Right ventricle myocardium superior (tissue), 1 donor: ENCODE results near the gene GNA12. TPM values are rescaled to one million over a fixed set of nuclear protein-coding genes. Genes with fewer than 3 reads are reported as not detected.
"Not testable (repeated sequence)": the region's sequence is repeated elsewhere in the genome, so short reads cannot be mapped to it uniquely, and the experiment has no call there.

Experiments
- ATAC-seq: fragments of 200-7000 bp; cut with Tn5 transposase; one replicate; pipeline ENCODE4 v1.9.1; 2020; ENCODE audit warnings: mild to moderate bottlenecking; ENCODE audit not compliant: poor library complexity
- DNase-seq: peaks from one replicate; pipeline ENCODE4 v3.0.0-alpha.2; 2020
- intact Hi-C: fragments of 100-400 bp; cut with DNase I; formaldehyde crosslinking; loops from one replicate; pipeline ENCODE4 v1.11.2; 2022
- total RNA-seq: library from RNA; stranded (reverse); fragmentation: NEBNext Ultra II Directional; extraction: Animal tissue kit (Norgen Biotek cat#: 25700); gene quantifications from one replicate; pipeline ENCODE4 v1.2.1, GENCODE V29; 2021
- donor health status: DM: no; HTN: yes; CAD: no; lungs with severe emphysema.

The GNA12 gene
- total RNA-seq, 1 donor from 2014 or later, result 40.6 TPM

GRCh38 chr7:2686101-2686500 lies 158.0 kb downstream of the GNA12 start:
- ATAC-seq, result no peak
- intact Hi-C loops, result loop anchor here (10.0 kb wide), 1 partner anchor 231 kb away; no protein-coding TSS in a partner anchor
- no peak for DNase-seq

GRCh38 chr7:2684501-2684900 lies 159.6 kb downstream of the GNA12 start:
- DNase-seq, result no peak
- intact Hi-C loops, result loop anchor here (10.0 kb wide), 1 partner anchor 230 kb away; no protein-coding TSS in a partner anchor
- no peak for ATAC-seq

- DNase-seq (no peak), ATAC-seq (no peak)
- intact Hi-C loops, result loop anchor here (2.0 to 10.0 kb wide), 2 partner anchors 115 to 227 kb away; no protein-coding TSS in a partner anchor
Observed at GRCh38 chr7:2681929-2682799, 161.9 kb downstream of the GNA12 start.

- intact Hi-C loops, result loop anchor here (2.0 to 10.0 kb wide), 2 partner anchors 114 to 226 kb away; no protein-coding TSS in a partner anchor
- peak; percentile 95 for ATAC-seq
- DNase-seq, result peak; percentile 90
Observed at GRCh38 chr7:2680792-2681490, 163.2 kb downstream of the GNA12 start.

- ATAC-seq, result no peak
- intact Hi-C loops, result loop anchor here (2.0 to 10.0 kb wide), 2 partner anchors 113 to 225 kb away; no protein-coding TSS in a partner anchor
- DNase-seq, result no peak
Observed at GRCh38 chr7:2680256-2680655, 163.9 kb downstream of the GNA12 start.

GRCh38 chr7:2679135-2680127 lies 164.7 kb downstream of the GNA12 start:
- DNase-seq, ATAC-seq: not testable (repeated sequence)
- intact Hi-C loops, result loop anchor here (2.0 to 10.0 kb wide), 2 partner anchors 113 to 225 kb away; no protein-coding TSS in a partner anchor

- DNase-seq, intact Hi-C loops, ATAC-seq: not testable (repeated sequence)
Observed at GRCh38 chr7:2678454-2678853, 165.7 kb downstream of the GNA12 start.

Other genes starting within 250 kb of the GNA12 start
- 12.6 TPM for gene TTYH3, start 212.3 kb downstream of the GNA12 start, total RNA-seq
- 0.08 TPM for gene AMZ1, start 156.1 kb downstream of the GNA12 start, total RNA-seq
- gene CARD11, start 199.6 kb upstream of the GNA12 start, total RNA-seq, result 0.22 TPM